Measurements from ENCODE around the gene LRRC61.

DNA sequence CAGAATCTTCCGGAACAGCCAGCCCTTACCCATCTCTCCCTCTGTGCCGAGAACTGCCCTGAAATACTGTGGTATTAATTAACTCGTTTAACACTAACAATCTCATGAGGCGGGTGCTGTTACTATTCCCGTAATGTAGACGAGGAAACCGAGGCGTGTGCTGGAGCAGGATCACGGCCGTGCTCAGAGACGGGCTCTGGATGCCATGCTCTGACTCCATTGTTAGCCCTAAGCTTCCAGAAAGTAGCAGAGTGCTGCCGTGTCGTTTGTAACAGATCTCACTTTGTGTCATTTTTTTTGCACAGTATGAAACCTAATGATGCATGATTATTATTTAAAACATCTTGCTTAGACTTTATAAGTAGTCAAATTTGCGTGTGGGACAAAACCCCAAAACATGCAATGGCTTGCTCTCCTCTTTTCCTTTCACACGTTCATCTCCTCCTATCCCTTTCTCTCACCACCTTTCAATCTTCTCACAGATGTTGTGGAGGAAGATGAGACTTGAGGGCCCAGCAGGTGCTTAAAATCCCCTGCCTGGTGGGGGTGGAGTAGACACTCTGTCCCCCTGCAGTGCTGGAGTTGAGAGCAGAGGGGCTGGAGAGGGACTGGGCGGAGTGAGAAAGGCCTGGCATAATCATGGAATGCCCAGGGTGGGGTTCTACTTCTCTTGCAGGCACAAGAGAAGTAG, 672 bp downstream of the LRRC61 start:
- TF ChIP-seq SIN3A (IDR thresholded peaks at IDR 0.05; ENCODE audit: borderline replicate concordance, insufficient read depth, low read length) = no peak
- TF ChIP-seq, protein P1, sequence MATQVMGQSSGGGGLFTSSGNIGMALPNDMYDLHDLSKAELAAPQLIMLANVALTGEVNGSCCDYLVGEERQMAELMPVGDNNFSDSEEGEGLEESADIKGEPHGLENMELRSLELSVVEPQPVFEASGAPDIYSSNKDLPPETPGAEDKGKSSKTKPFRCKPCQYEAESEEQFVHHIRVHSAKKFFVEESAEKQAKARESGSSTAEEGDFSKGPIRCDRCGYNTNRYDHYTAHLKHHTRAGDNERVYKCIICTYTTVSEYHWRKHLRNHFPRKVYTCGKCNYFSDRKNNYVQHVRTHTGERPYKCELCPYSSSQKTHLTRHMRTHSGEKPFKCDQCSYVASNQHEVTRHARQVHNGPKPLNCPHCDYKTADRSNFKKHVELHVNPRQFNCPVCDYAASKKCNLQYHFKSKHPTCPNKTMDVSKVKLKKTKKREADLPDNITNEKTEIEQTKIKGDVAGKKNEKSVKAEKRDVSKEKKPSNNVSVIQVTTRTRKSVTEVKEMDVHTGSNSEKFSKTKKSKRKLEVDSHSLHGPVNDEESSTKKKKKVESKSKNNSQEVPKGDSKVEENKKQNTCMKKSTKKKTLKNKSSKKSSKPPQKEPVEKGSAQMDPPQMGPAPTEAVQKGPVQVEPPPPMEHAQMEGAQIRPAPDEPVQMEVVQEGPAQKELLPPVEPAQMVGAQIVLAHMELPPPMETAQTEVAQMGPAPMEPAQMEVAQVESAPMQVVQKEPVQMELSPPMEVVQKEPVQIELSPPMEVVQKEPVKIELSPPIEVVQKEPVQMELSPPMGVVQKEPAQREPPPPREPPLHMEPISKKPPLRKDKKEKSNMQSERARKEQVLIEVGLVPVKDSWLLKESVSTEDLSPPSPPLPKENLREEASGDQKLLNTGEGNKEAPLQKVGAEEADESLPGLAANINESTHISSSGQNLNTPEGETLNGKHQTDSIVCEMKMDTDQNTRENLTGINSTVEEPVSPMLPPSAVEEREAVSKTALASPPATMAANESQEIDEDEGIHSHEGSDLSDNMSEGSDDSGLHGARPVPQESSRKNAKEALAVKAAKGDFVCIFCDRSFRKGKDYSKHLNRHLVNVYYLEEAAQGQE (IDR thresholded peaks at IDR 0.05; ENCODE audit: insufficient read depth in 1 of 2, low read depth in 2 of 2, low read length in 2 of 2) = no peak
- TF ChIP-seq POLR2AphosphoS5 (IDR thresholded peaks at IDR 0.05; ENCODE audit: low read depth, low read length) = no peak

Data from PFSK-1 (cell line).